Activated CD4-positive, CD25-positive, alpha-beta regulatory T cell (primary cell): ENCODE measurements around the gene PRKCD.
A peak's percentile ranks its signal among the peaks of the same experiment; 100 is the strongest.

Experiments used
- DNase-seq, 4 experiments: peaks; one replicate each; lab custom pipeline; 2025; lab: John Stamatoyannopoulos, UW

PRKCD gene

GRCh38 chr3:53155760-53156159 is 5.2 kb upstream of the PRKCD start:
- no peak for DNase-seq

DNA sequence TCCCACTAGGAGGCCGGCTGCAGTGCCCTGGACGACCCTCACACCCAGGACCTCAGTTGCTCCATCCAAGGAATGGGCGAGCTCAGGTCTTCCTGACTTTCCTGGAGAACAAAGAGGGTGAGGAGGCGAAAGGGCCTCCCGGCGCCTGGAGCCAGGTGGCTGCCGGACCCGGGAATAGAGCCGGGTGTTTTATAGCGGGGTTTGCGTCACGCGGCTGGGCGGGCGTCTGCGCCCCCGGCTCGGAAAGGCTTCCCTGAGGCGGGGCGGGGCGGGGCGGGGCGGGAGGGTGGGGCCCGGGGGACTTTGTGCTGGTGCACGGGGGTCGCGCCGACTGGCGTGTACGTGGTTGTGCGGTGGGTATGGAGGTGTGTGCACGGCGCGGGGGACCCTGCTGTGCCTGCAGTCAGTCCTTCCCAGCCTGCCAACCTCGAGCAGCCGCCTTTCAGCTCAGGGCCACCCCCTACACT is 4.6 kb upstream of the PRKCD start:
- no peak for DNase-seq

GRCh38 chr3:53157974-53158580 is 2.9 kb upstream of the PRKCD start:
- DNase-seq: no peak

GRCh38 chr3:53158765-53159155 is 2.2 kb upstream of the PRKCD start:
- no peak for DNase-seq

- DNase-seq: no peak
These were observed 1.6 kb upstream of the PRKCD start for GRCh38 chr3:53159156-53160060.

DNA sequence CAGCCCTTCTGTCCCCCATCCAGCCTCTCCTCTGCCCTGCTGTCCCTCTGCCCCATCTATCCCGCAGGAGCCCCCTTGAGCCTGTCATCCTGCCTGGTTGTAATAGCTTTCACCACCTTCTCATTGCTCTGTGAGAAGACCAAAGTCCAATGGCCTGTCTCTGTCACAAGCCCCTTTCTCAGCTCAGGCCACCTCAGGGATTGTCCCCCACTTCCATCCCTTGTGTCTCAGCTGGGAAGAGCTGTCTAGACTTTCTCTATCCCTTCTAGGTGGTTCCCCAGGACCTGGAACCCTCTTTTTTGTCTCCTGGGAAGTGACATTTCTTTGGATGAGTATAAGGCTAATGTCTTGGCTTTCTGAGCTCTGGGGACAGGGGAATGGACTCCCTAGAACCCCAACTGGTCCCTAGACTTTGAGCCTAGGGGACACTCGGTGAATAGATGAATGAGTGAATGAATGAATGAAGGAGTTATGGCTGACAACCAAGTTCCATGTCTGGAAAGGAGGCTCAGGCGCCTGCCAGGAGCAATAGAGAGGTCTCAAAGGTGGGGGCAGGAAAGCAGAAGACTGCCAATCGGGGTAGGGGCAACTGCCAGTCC is 849 bp upstream of the PRKCD start:
- no peak for DNase-seq

DNA sequence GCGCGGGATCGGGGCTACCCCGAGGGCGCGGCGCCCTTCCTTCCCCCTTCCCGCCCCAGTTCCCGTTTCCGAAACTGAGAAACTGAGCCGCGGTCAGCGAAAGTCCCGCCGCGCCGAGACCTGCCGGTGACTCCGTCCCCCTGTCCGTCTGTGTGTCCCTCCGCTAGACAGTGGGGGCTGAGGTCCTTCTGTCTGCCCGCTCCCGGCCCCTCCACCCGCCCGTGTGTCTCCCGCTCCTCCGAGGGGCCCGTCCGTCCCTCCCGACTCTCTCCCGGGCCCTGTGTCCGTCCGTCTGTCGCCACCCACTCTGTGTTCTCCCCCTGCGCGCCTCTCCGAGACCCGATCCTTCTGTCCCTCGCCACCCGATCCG is 426 bp downstream of the PRKCD start:
- no peak for DNase-seq

DNA sequence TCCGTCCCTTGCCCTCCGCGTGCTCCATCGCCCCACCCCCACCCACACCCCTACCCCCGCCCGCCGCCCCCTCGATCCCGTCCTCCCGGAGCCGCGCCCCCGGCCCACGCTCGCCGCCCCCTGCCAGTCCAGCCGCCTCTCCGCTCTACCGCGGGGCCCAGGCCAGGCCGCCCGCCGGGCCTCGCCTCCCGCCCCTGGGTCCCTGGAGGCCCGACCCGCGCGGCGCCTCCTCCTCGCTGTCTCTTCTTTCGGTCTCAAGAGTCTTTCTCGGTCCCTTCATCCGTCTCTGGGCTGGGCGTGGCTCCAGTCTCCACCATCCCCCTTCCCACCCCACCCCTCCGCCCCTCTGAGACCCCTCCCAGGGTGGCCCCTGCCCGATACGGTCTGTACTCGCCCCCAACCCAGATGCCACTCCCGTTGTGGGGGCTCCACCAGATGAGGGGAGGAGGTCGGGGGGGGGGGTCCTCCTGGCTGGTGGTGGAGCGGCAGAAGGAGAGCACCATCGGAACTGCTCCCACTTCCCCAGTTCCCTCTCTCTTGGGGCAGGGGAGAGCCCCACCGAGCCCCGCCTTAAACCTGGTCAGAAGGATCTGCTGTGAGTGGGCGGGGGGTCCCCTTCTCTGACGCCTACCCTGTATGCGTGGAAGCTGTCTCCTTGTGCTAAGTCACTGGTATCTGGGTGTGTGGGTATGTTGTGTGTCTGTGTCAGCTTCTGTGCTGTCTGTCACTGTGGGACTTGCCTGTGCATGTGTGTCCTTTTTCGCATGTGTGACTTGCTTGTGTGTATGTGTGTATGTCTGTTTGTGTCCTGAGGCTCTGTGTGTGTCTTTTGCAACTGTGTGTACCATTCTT is 1.0 kb downstream of the PRKCD start:
- peak in 2 of 4 experiments; percentile 12 to 32 for DNase-seq

GRCh38 chr3:53162672-53163443 is 1.8 kb downstream of the PRKCD start:
- DNase-seq: peak in 1 of 4 experiments; percentile 9

- DNase-seq: no peak
These were observed 2.7 kb downstream of the PRKCD start for GRCh38 chr3:53163444-53164387.

DNA sequence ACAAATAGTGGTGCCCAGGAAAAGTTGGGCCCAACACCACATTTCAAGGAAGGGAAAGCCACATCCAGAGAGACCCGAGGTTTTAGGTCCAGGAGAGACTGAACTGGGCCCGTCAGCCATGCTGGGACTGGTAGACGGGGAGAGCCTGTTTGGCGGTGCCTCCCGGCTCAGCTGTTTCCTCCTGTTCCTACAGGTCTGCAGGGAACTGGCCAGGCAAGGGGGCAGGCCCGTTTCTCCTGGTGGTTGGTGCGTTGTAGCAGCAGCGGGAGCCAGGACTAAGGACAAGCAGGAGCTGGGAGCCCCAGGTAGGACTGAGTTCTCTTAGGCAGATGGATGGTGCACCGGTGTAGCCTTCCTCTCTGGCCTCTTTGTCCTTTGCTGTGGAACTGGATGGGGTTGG is 3.9 kb downstream of the PRKCD start:
- DNase-seq: no peak

DNA sequence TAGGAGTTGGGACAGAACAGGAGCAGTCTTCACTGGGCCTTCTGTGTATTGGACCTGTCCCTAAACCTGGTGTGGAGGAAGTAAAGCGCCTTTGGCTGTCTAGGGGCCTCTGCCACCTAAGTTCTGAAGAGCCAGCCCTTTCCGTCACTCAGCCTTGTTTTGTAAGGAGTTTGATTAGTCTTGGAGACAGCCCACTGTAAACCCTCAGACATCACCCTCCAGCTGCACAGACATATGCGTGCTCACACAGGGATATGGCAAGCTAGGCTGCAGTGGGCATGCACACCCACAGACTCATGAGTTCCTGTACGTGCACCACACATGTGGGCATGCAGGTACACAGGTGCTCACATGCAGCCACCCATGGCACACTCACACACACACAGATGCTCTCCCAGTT is 5.2 kb downstream of the PRKCD start:
- DNase-seq: no peak

GRCh38 chr3:53166781-53167291 is 5.8 kb downstream of the PRKCD start:
- no peak for DNase-seq

DNA sequence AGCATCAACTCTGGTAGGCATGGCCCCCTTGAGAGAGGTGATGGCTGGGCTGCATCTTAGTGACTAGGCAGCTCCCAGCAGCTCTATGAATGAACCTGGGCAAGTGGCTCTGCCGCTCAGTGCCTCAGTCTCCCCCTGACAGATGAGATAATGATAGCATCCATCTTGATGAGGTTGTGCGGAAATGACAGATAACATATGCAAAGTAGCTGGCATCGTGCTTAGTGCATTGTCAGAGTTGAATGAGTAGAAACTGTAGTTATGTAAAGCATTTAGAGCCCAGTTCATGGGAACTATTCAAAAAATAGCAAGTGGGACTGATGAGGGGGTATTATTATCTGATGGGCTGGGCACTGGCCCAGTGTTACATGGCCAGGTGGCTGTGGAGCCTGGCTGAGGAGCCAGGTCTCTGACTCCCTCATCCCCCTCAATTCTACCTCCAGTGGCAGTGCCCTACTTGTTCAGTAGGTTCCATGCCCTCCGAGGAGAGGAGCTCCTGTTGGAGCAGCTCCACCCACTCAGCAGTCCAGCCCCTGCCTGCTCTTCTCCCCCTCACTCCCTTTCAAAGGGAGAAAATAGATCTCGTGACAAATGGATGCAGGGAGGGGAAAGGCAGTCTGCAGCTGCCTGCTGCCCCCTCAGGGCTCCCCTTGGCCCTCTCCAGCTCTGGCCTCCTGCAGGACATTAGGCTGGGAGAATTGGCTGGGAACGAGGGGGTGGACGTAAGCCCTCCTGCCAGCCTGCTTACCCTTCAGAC is 6.6 kb downstream of the PRKCD start:
- no peak for DNase-seq

GRCh38 chr3:53168175-53168923 is 7.3 kb downstream of the PRKCD start:
- DNase-seq: no peak

- DNase-seq: no peak
These were observed 8.2 kb downstream of the PRKCD start for GRCh38 chr3:53169045-53169831.

DNA sequence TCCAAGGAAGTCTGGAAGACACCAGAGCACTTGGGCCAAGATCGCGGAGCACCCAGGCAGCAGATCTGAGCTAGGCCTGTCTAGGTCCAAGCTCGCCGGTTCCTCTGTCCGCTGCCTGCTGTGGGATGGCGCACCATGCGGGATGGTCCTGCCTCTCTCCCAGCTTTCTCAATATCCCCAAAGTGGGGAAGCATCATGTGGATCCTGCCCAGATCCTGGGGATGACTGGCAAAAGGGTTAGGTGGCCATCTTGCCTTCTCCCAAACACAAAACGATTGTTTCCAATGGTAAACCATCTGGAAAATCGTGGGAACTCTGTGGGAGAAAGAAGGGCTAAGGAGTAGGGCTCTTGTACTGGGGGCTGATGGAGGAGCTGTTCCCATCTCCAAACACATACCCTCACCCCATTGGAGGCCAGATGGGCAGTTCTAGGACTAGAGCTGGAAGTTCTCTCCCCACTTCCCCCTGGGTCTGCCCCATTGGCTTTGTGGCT is 8.9 kb downstream of the PRKCD start:
- DNase-seq: no peak
